ENCODE measurements around the gene ITSN1.

- no peak for TF ChIP-seq CTCF (IDR thresholded peaks at IDR 0.05 in 4 of 5, conservative IDR thresholded peaks at IDR 0.05 in 1 of 5)
- TF ChIP-seq POLR2A (IDR thresholded peaks at IDR 0.05): no peak
Measured at GRCh38 chr21:33937146-33937545, 294.8 kb downstream of the ITSN1 start.

Measured in gastrocnemius medialis (tissue), 4 donors.